ENCODE data around the gene LRRN4CL. TPM values are rescaled to one million over a fixed set of nuclear protein-coding genes. Genes with fewer than 3 reads are reported as not detected.

The LRRN4CL gene
- total and polyA plus RNA-seq, 2 of the 8 experiments (the other 6 are each of a cell fraction or from before 2014, with no cell fraction given), result 0.05 to 0.26 TPM

- Histone ChIP-seq H3K9ac (replicated peaks in 1 of 4; ENCODE audit: extremely low read depth in 1 of 4, low read depth in 3 of 4, low read length in 3 of 4) (no peak overlapping the region), H3K27me3 (replicated peaks in 1 of 4; ENCODE audit: control insufficient read depth in 3 of 4, extremely low read depth in 1 of 4, insufficient read depth in 3 of 4, low read length in 3 of 4) (no peaks in the 10 kb centered on the region), H2AFZ (ENCODE audit: low read length) (no peak overlapping the region), H3K9me3 (ENCODE audit: insufficient read depth in 2 of 2, low read depth in 1 of 2, low read length in 1 of 2) (no peaks in the 10 kb centered on the region), H4K91ac (replicated peaks; ENCODE audit: insufficient read length, low read length) (no peak overlapping the region), H2BK12ac (ENCODE audit: low read depth, low read length) (no peak overlapping the region), H2BK5ac (ENCODE audit: low read depth, low read length) (no peak overlapping the region), H4K5ac (ENCODE audit: insufficient read length, low read depth, low read length) (no peak overlapping the region), H3K14ac (ENCODE audit: insufficient read length) (no peak overlapping the region), H3K4me1 (replicated peaks in 1 of 4; ENCODE audit: control insufficient read depth in 3 of 4, insufficient read depth in 4 of 4, low read length in 3 of 4) (no peaks in the 10 kb centered on the region; a peak in 2 of 7 replicates), H3K23ac (ENCODE audit: insufficient read length) (no peak overlapping the region), H3K4me3 (ENCODE audit: extremely low read depth in 1 of 4, insufficient read depth in 2 of 4, low read depth in 3 of 4, low read length in 4 of 4) (no peak overlapping the region), H3K79me1 (ENCODE audit: low read depth, low read length) (peaks cover 10% of the 10 kb centered on the region), H4K20me1 (replicated peaks in 1 of 2; ENCODE audit: control insufficient read depth in 1 of 2, insufficient read depth in 2 of 2, low read length in 2 of 2) (peaks cover 3 to 15% of the 10 kb centered on the region in 2 experiments), H2AK5ac (ENCODE audit: low read depth, low read length) (no peak overlapping the region), H4K8ac (ENCODE audit: extremely low read depth, insufficient read depth, low read length) (no peak overlapping the region), H3K18ac (ENCODE audit: extremely low read depth, low read length) (no peak overlapping the region), H2BK20ac (ENCODE audit: low read length) (no peak overlapping the region), H3K23me2 (ENCODE audit: low read depth, low read length) (peaks cover 5% of the 10 kb centered on the region; the same call in 1 of the 2 replicates), H3K27ac (ENCODE audit: low read depth, low read length) (no peak overlapping the region), H3K79me2 (ENCODE audit: control insufficient read depth in 1 of 2, insufficient read depth in 2 of 2, low read length in 2 of 2) (peaks cover 7 to 45% of the 10 kb centered on the region in 2 experiments), H3K56ac (replicated peaks; ENCODE audit: insufficient read length, low read depth, low read length) (no peak overlapping the region), H2BK120ac (replicated peaks; ENCODE audit: low read depth, low read length) (no peak overlapping the region), H3K36me3 (ENCODE audit: control insufficient read depth in 2 of 4, insufficient read depth in 4 of 4, low read length in 3 of 4) (peaks cover 3 to 29% (median 8%) of the 10 kb centered on the region in 4 experiments; a peak in 7 of 8 replicates), H2BK15ac (ENCODE audit: low read length) (no peak overlapping the region), H3K4me2 (ENCODE audit: insufficient read depth in 1 of 2, low read depth in 2 of 2, low read length in 2 of 2) (no peak overlapping the region; a peak in 1 of 4 replicates), H3K4ac (replicated peaks; ENCODE audit: insufficient read length, low read depth, low read length) (no peak overlapping the region)
- TF ChIP-seq SIX5 (IDR thresholded peaks at IDR 0.05; ENCODE audit: low read depth, low read length) (no peak), CBX8 (IDR thresholded peaks at IDR 0.05; ENCODE audit: borderline replicate concordance, low read depth, low read length) (no peak), RFX5 (IDR thresholded peaks at IDR 0.05; ENCODE audit: borderline replicate concordance, low read depth, low read length) (no peak), EGR1 (IDR thresholded peaks at IDR 0.05; ENCODE audit: borderline replicate concordance, low read depth, low read length) (no peak), JUND (IDR thresholded peaks at IDR 0.05; ENCODE audit: low read length) (no peak), CHD1 (IDR thresholded peaks at IDR 0.05; ENCODE audit: low read depth, low read length) (no peak), SIRT6 (IDR thresholded peaks at IDR 0.05; ENCODE audit: low read length) (no peak), NANOG (IDR thresholded peaks at IDR 0.05; ENCODE audit: insufficient read depth, low read depth, low read length, poor library complexity, severe bottlenecking) (no peak)
- FAIRE-seq (no peak), DNase-seq (ENCODE audit: low read depth in 1 of 2, low spot score in 2 of 2) (no peak)
- 90% methylated on average over 8 of the region's 8 CpGs; no CpG with 5 or more reads in 1 of the 2 experiments for WGBS, 2 experiments (ENCODE audit: extremely low coverage in 1 of 2, insufficient coverage in 1 of 2, insufficient read length in 1 of 2, insufficient replicate concordance in 2 of 2, low coverage in 1 of 2, low lambda C conversion rate in 2 of 2, missing lambda C conversion rate in 1 of 2)
- ChIA-PET POLR2A (ENCODE audit: partially characterized antibody) (interaction anchor here (0.8 to 50.4 kb wide), 10 partner anchors 8 to 70 kb away, joined by 3 to 2041 read pairs (median 4); partner anchors contain the start of genes BSCL2, C11orf98, CSKMT and EEF1G), CTCF (ENCODE audit: partially characterized antibody) (interaction anchor here (1.5 kb wide), 1 partner anchor 21 kb away, joined by 8 read pairs; no protein-coding TSS in a partner anchor)
Observed at GRCh38 chr11:62644220-62644619, 45.1 kb downstream of the LRRN4CL start.

All from H1 (cell line).